Measurements from ENCODE around the gene RGS10. TPM values are rescaled to one million over a fixed set of nuclear protein-coding genes. Genes with fewer than 3 reads are reported as not detected.

RGS10 gene
- total RNA-seq, 1 donor from 2014 or later: 31.0 TPM

- peaks cover 13% of the 10 kb centered on the region for H3K4me1 ChIP-seq
- no peak overlapping the region for H3K4me3 ChIP-seq
- ATAC-seq (no peak), DNase-seq (no peak)
- TF ChIP-seq CTCF (IDR thresholded peaks at IDR 0.05): no peak
- no peak overlapping the region for H3K27ac ChIP-seq
- no peaks in the 10 kb centered on the region for H3K9me3 ChIP-seq
- intact Hi-C loops (cut with DNase I): no loop called here
- no peaks in the 10 kb centered on the region for H3K27me3 ChIP-seq
- H3K36me3 ChIP-seq: no peaks in the 10 kb centered on the region
Measured at GRCh38 chr10:119520283-119520682, 22.2 kb downstream of the RGS10 start.

GRCh38 chr10:119518936-119519335 is 23.6 kb downstream of the RGS10 start:
- no peak for ATAC-seq
- peaks cover 13% of the 10 kb centered on the region for H3K4me1 ChIP-seq
- H3K27me3 ChIP-seq: no peaks in the 10 kb centered on the region
- H3K27ac ChIP-seq: no peak overlapping the region
- H3K4me3 ChIP-seq: no peak overlapping the region
- H3K9me3 ChIP-seq: no peaks in the 10 kb centered on the region
- no peaks in the 10 kb centered on the region for H3K36me3 ChIP-seq
- intact Hi-C loops (cut with DNase I): no loop called here
- TF ChIP-seq CTCF (IDR thresholded peaks at IDR 0.05): no peak
- no peak for DNase-seq

GRCh38 chr10:119518176-119518575 is 24.3 kb downstream of the RGS10 start:
- Histone ChIP-seq H3K27me3 (no peaks in the 10 kb centered on the region), H3K4me3 (no peak overlapping the region), H3K4me1 (peaks cover 13% of the 10 kb centered on the region), H3K27ac (peak overlapping the region; percentile 51), H3K9me3 (no peaks in the 10 kb centered on the region), H3K36me3 (no peaks in the 10 kb centered on the region)
- no peak for TF ChIP-seq CTCF (IDR thresholded peaks at IDR 0.05)
- ATAC-seq (no peak), DNase-seq (no peak)
- intact Hi-C loops (cut with DNase I): no loop called here

GRCh38 chr10:119517235-119518141 is 25.0 kb downstream of the RGS10 start:
- Histone ChIP-seq H3K9me3 (no peaks in the 10 kb centered on the region), H3K36me3 (no peaks in the 10 kb centered on the region), H3K4me1 (peaks cover 13% of the 10 kb centered on the region), H3K4me3 (no peak overlapping the region), H3K27me3 (no peaks in the 10 kb centered on the region), H3K27ac (peak overlapping the region; percentile 51)
- ATAC-seq: peak; percentile 77
- intact Hi-C loops (cut with DNase I): no loop called here
- no peak for TF ChIP-seq CTCF (IDR thresholded peaks at IDR 0.05)
- no peak for DNase-seq

- DNase-seq: peak; percentile 74
- no peaks in the 10 kb centered on the region for H3K9me3 ChIP-seq
- H3K4me1 ChIP-seq: peaks cover 13% of the 10 kb centered on the region
- peak overlapping the region; percentile 51 for H3K27ac ChIP-seq
- H3K36me3 ChIP-seq: no peaks in the 10 kb centered on the region
- intact Hi-C loops (cut with DNase I): no loop called here
- no peak overlapping the region for H3K4me3 ChIP-seq
- no peaks in the 10 kb centered on the region for H3K27me3 ChIP-seq
- TF ChIP-seq CTCF (IDR thresholded peaks at IDR 0.05): no peak
- ATAC-seq: peak; percentile 73
Measured at GRCh38 chr10:119516381-119517234, 25.9 kb downstream of the RGS10 start.

All from upper lobe of right lung (tissue), 1 donor.